ENCODE measurements around the gene TRIM38. TPM values are rescaled to one million over a fixed set of nuclear protein-coding genes. Genes with fewer than 3 reads are reported as not detected.
A peak's percentile ranks its signal among the peaks of the same experiment; 100 is the strongest.
"Not testable (repeated sequence)": the region's sequence is repeated elsewhere in the genome, so short reads cannot be mapped to it uniquely, and the experiment has no call there.

The TRIM38 gene
- total RNA-seq, 4 donors from 2014 or later, result 7.7 to 9.0 (median 8.5) TPM

GRCh38 chr6:25942561-25943147 is 19.9 kb upstream of the TRIM38 start:
- WGBS, 2 donors, result 33 to 34% methylated on average over 3 of the region's 3 CpGs
- TF ChIP-seq CTCF (IDR thresholded peaks at IDR 0.05) (peak in 2 of 6 experiments; percentile 14 to 38), POLR2A (IDR thresholded peaks at IDR 0.05) (no peak)
- DNase-seq, result no peak
- Histone ChIP-seq H3K27me3 (no peaks in the 10 kb centered on the region), H3K9me3 (no peaks in the 10 kb centered on the region), H3K36me3 (no peaks in the 10 kb centered on the region), H3K4me3 (no peak overlapping the region), H3K4me1 (no peaks in the 10 kb centered on the region), H3K27ac (no peak overlapping the region)
- intact Hi-C loops (cut with DNase I), result no loop called here

- Histone ChIP-seq H3K9me3 (no peaks in the 10 kb centered on the region), H3K27me3 (no peaks in the 10 kb centered on the region), H3K36me3 (no peaks in the 10 kb centered on the region), H3K4me3 (no peak overlapping the region), H3K27ac (no peak overlapping the region), H3K4me1 (no peaks in the 10 kb centered on the region)
- DNase-seq, result no peak
- intact Hi-C loops (cut with DNase I), result no loop called here
- TF ChIP-seq POLR2A (IDR thresholded peaks at IDR 0.05) (no peak), CTCF (IDR thresholded peaks at IDR 0.05) (no peak)
- WGBS, 2 donors, result 63 to 91% methylated on average over 1 of the region's 1 CpG
These were observed 18.7 kb upstream of the TRIM38 start for GRCh38 chr6:25943887-25944286.

GRCh38 chr6:25944688-25945574 is 17.7 kb upstream of the TRIM38 start:
- no peak for DNase-seq

GRCh38 chr6:25945738-25946137 is 16.9 kb upstream of the TRIM38 start:
- H3K27me3 ChIP-seq; H3K4me3 ChIP-seq; DNase-seq; intact Hi-C loops (cut with DNase I); H3K9me3 ChIP-seq; H3K36me3 ChIP-seq; H3K27ac ChIP-seq; H3K4me1 ChIP-seq: not testable (repeated sequence)
- WGBS, 2 donors, result 82 to 93% methylated on average over 3 of the region's 3 CpGs

More at GRCh38 chr6:25944688-25945574, 17.7 kb upstream of the TRIM38 start:
- TF ChIP-seq CTCF (IDR thresholded peaks at IDR 0.05) (no peak), POLR2A (IDR thresholded peaks at IDR 0.05) (no peak)
- Histone ChIP-seq H3K4me3 (no peak overlapping the region), H3K27me3 (no peaks in the 10 kb centered on the region), H3K9me3 (no peaks in the 10 kb centered on the region), H3K27ac (no peak overlapping the region), H3K4me1 (no peaks in the 10 kb centered on the region), H3K36me3 (no peaks in the 10 kb centered on the region)
- intact Hi-C loops (cut with DNase I), result no loop called here
- 56 to 69% methylated on average over 8 of the region's 8 CpGs for WGBS, 2 donors

- no peak for DNase-seq
- H3K9me3 ChIP-seq, result no peaks in the 10 kb centered on the region
- H3K27ac ChIP-seq, result no peak overlapping the region
- intact Hi-C loops (cut with DNase I), result no loop called here
- TF ChIP-seq POLR2A (IDR thresholded peaks at IDR 0.05) (no peak), CTCF (IDR thresholded peaks at IDR 0.05) (no peak)
- H3K36me3 ChIP-seq, result no peaks in the 10 kb centered on the region
- WGBS, 2 donors, result 79 to 83% methylated on average over 2 of the region's 2 CpGs
- no peaks in the 10 kb centered on the region for H3K4me1 ChIP-seq
- no peak overlapping the region for H3K4me3 ChIP-seq
- no peaks in the 10 kb centered on the region for H3K27me3 ChIP-seq
These were observed 16.0 kb upstream of the TRIM38 start for GRCh38 chr6:25946631-25947030.

- H3K4me1 ChIP-seq; H3K4me3 ChIP-seq; H3K36me3 ChIP-seq; DNase-seq; intact Hi-C loops (cut with DNase I); H3K9me3 ChIP-seq; H3K27ac ChIP-seq; H3K27me3 ChIP-seq: not testable (repeated sequence)
- WGBS, 2 donors, result 90 to 91% methylated on average over 3 of the region's 3 CpGs
These were observed 15.1 kb upstream of the TRIM38 start for GRCh38 chr6:25947492-25947891.

Measured in esophagus squamous epithelium (tissue), 5 donors.